Effector memory CD8-positive, alpha-beta T cell (primary cell): Measurements from ENCODE around the gene FAM156B.
"Not testable (repeated sequence)": the region's sequence is repeated elsewhere in the genome, so short reads cannot be mapped to it uniquely, and the experiment has no call there.

ENCODE experiments used
- ATAC-seq: fragments of 150-1000 bp; cut with Tn5 transposase; replicated peaks from 2 replicates; pipeline ENCODE4 v1.10.0; 2021; ENCODE audit warnings: mild to moderate bottlenecking, moderate library complexity
- DNase-seq, 3 experiments: peaks; one replicate each; pipeline ENCODE4 v3.0.0; 2021
- H3K27ac Mint-ChIP-seq, 2 donors: one replicate each; pipeline ENCODE4 v1.8.0; 2022; ENCODE audit warnings: mild to moderate bottlenecking in 2 of 2, mixed read lengths in 2 of 2, moderate library complexity in 2 of 2
- H3K27me3 Mint-ChIP-seq, 2 donors: one replicate each; pipeline ENCODE4 v1.8.0; 2022; ENCODE audit warnings: mixed read lengths in 2 of 2
- H3K36me3 Mint-ChIP-seq: one replicate; pipeline ENCODE4 v1.8.0; 2022; ENCODE audit warnings: mild to moderate bottlenecking, moderate library complexity, mixed read lengths; ENCODE audit not compliant: insufficient read depth
- H3K4me1 Mint-ChIP-seq, 2 donors: one replicate each; pipeline ENCODE4 v1.8.0; 2022; ENCODE audit warnings: low read depth in 2 of 2, mixed read lengths in 2 of 2
- H3K4me3 Mint-ChIP-seq, 2 donors: one replicate each; pipeline ENCODE4 v1.8.0; 2022; ENCODE audit warnings: mild to moderate bottlenecking in 2 of 2, mixed read lengths in 2 of 2, moderate library complexity in 2 of 2
- H3K9me3 Mint-ChIP-seq, 2 donors: one replicate each; pipeline ENCODE4 v1.8.0; 2022; ENCODE audit warnings: mixed read lengths in 2 of 2

Gene FAM156B

GRCh38 chrX:52896438-52896837 is 692 bp upstream of the FAM156B start:
- not testable (repeated sequence) for H3K27me3 Mint-ChIP-seq, H3K27ac Mint-ChIP-seq, H3K36me3 Mint-ChIP-seq, H3K9me3 Mint-ChIP-seq, H3K4me1 Mint-ChIP-seq, DNase-seq, H3K4me3 Mint-ChIP-seq
- ATAC-seq, result peak; percentile 16

- DNase-seq, ATAC-seq, H3K27ac Mint-ChIP-seq, H3K27me3 Mint-ChIP-seq, H3K4me1 Mint-ChIP-seq, H3K36me3 Mint-ChIP-seq, H3K4me3 Mint-ChIP-seq, H3K9me3 Mint-ChIP-seq: not testable (repeated sequence)
Observed at GRCh38 chrX:52905531-52905930, 8.4 kb downstream of the FAM156B start.

GRCh38 chrX:52906072-52906471 is 8.9 kb downstream of the FAM156B start:
- not testable (repeated sequence) for H3K4me3 Mint-ChIP-seq, H3K27ac Mint-ChIP-seq, ATAC-seq, H3K4me1 Mint-ChIP-seq, DNase-seq, H3K9me3 Mint-ChIP-seq, H3K27me3 Mint-ChIP-seq, H3K36me3 Mint-ChIP-seq

- not testable (repeated sequence) for H3K4me3 Mint-ChIP-seq, H3K36me3 Mint-ChIP-seq, H3K27ac Mint-ChIP-seq, H3K4me1 Mint-ChIP-seq, H3K27me3 Mint-ChIP-seq, H3K9me3 Mint-ChIP-seq, DNase-seq, ATAC-seq
Observed at GRCh38 chrX:52907137-52907536, 10.0 kb downstream of the FAM156B start.

- H3K36me3 Mint-ChIP-seq, H3K27me3 Mint-ChIP-seq, ATAC-seq, H3K27ac Mint-ChIP-seq, H3K4me3 Mint-ChIP-seq, DNase-seq, H3K9me3 Mint-ChIP-seq, H3K4me1 Mint-ChIP-seq: not testable (repeated sequence)
Observed at GRCh38 chrX:52907900-52908299, 10.8 kb downstream of the FAM156B start.

GRCh38 chrX:52909313-52909969 is 12.3 kb downstream of the FAM156B start:
- not testable (repeated sequence) for H3K36me3 Mint-ChIP-seq, DNase-seq, H3K27ac Mint-ChIP-seq, H3K4me1 Mint-ChIP-seq, H3K9me3 Mint-ChIP-seq, H3K4me3 Mint-ChIP-seq, H3K27me3 Mint-ChIP-seq, ATAC-seq

GRCh38 chrX:52913681-52914080 is 16.6 kb downstream of the FAM156B start:
- not testable (repeated sequence) for H3K4me1 Mint-ChIP-seq, H3K4me3 Mint-ChIP-seq, ATAC-seq, H3K9me3 Mint-ChIP-seq, H3K36me3 Mint-ChIP-seq, H3K27me3 Mint-ChIP-seq, DNase-seq, H3K27ac Mint-ChIP-seq

- H3K36me3 Mint-ChIP-seq, H3K4me3 Mint-ChIP-seq, DNase-seq, H3K9me3 Mint-ChIP-seq, ATAC-seq, H3K27ac Mint-ChIP-seq, H3K27me3 Mint-ChIP-seq, H3K4me1 Mint-ChIP-seq: not testable (repeated sequence)
Observed at GRCh38 chrX:52914704-52915103, 17.6 kb downstream of the FAM156B start.

GRCh38 chrX:52923781-52924241 is 26.7 kb downstream of the FAM156B start:
- no peak overlapping the region for H3K27ac Mint-ChIP-seq
- H3K4me1 Mint-ChIP-seq, result peaks cover 4% of the 10 kb centered on the region in 2 donors
- H3K9me3 Mint-ChIP-seq, result no peaks in the 10 kb centered on the region
- peaks cover 26% of the 10 kb centered on the region for H3K36me3 Mint-ChIP-seq
- DNase-seq (no peak), ATAC-seq (no peak)
- H3K27me3 Mint-ChIP-seq, result peaks cover 0 to 10% of the 10 kb centered on the region in 2 donors
- H3K4me3 Mint-ChIP-seq, result no peak overlapping the region

- DNase-seq, ATAC-seq, H3K27ac Mint-ChIP-seq, H3K9me3 Mint-ChIP-seq, H3K4me3 Mint-ChIP-seq, H3K4me1 Mint-ChIP-seq: not testable (repeated sequence)
- H3K36me3 Mint-ChIP-seq, result peaks cover 11% of the 10 kb centered on the region
- peaks cover 0 to 10% of the 10 kb centered on the region in 2 donors for H3K27me3 Mint-ChIP-seq
Observed at GRCh38 chrX:52930214-52930613, 33.1 kb downstream of the FAM156B start.

GRCh38 chrX:52933213-52933612 is 36.1 kb downstream of the FAM156B start:
- no peaks in the 10 kb centered on the region for H3K9me3 Mint-ChIP-seq
- DNase-seq (no peak), ATAC-seq (no peak)
- no peak overlapping the region for H3K4me3 Mint-ChIP-seq
- no peak overlapping the region for H3K27ac Mint-ChIP-seq
- peaks cover 15% of the 10 kb centered on the region for H3K36me3 Mint-ChIP-seq
- peaks cover 7 to 9% of the 10 kb centered on the region in 2 donors for H3K4me1 Mint-ChIP-seq
- no peaks in the 10 kb centered on the region for H3K27me3 Mint-ChIP-seq

GRCh38 chrX:52933976-52934703 is 37.0 kb downstream of the FAM156B start:
- H3K27me3 Mint-ChIP-seq, result no peaks in the 10 kb centered on the region
- peak overlapping the region; percentile 90 to 94 for H3K4me3 Mint-ChIP-seq
- H3K4me1 Mint-ChIP-seq, result peaks cover 7 to 9% of the 10 kb centered on the region in 2 donors
- H3K9me3 Mint-ChIP-seq, result no peaks in the 10 kb centered on the region
- DNase-seq (no peak), ATAC-seq (no peak)
- H3K27ac Mint-ChIP-seq, result peak overlapping the region; percentile 99
- peaks cover 15% of the 10 kb centered on the region for H3K36me3 Mint-ChIP-seq

- peaks cover 7 to 9% of the 10 kb centered on the region in 2 donors for H3K4me1 Mint-ChIP-seq
- peak; percentile 84 to 85 (median 84) for DNase-seq
- no peaks in the 10 kb centered on the region for H3K27me3 Mint-ChIP-seq
- peak overlapping the region; percentile 99 for H3K27ac Mint-ChIP-seq
- peak overlapping the region; percentile 90 to 94 for H3K4me3 Mint-ChIP-seq
- peak; percentile 94 for ATAC-seq
- H3K9me3 Mint-ChIP-seq, result no peaks in the 10 kb centered on the region
- peaks cover 15% of the 10 kb centered on the region for H3K36me3 Mint-ChIP-seq
Observed at GRCh38 chrX:52934704-52935469, 37.8 kb downstream of the FAM156B start.

- Mint-ChIP-seq H3K27ac (peak overlapping the region; percentile 99), H3K36me3 (peaks cover 15% of the 10 kb centered on the region), H3K4me3 (peak overlapping the region; percentile 90 to 94)
- ATAC-seq, result peak; percentile 0
- DNase-seq, H3K27me3 Mint-ChIP-seq, H3K4me1 Mint-ChIP-seq, H3K9me3 Mint-ChIP-seq: not testable (repeated sequence)
Observed at GRCh38 chrX:52935470-52935784, 38.3 kb downstream of the FAM156B start.
